ENCODE measurements around the gene PHLDB2. TPM values are rescaled to one million over a fixed set of nuclear protein-coding genes. Genes with fewer than 3 reads are reported as not detected.

Gene PHLDB2
- total and polyA plus RNA-seq, 2 of the 4 experiments (the other 2 are of a cell fraction): 10.6 to 28.7 TPM

DNA sequence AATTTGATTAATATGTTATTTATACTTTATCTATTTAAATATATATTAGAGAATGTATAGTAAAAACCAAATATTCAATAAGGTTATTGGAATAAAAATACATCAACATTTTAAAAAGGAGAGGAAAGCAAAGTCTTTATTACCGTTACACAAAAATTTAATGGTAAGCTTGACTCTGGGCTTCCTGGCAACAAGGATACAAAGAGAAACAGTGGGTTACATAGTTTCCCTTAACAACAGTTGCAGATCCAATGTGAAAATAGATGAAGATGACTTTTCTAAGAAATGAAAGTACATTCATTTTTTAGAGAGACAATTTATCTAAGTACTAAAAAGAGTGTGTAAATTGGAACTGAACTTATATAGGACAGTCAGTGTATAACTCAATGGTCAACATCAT is 6.0 kb upstream of the PHLDB2 start:
- no peaks in the 10 kb centered on the region for H3K27me3 ChIP-seq (ENCODE audit: control insufficient read depth, insufficient read depth, low read length)
- no TSS peak for BruUV-seq (replicated peaks)
- H3K14ac ChIP-seq (replicated peaks; ENCODE audit: low read depth, low read length): no peak overlapping the region
- no peak overlapping the region for H4K5ac ChIP-seq (ENCODE audit: low read depth, low read length)
- H2BK20ac ChIP-seq (ENCODE audit: low read depth, low read length): no peak overlapping the region
- H3K4me3 ChIP-seq (ENCODE audit: insufficient read depth, low read depth, low read length): no peak overlapping the region
- H3K79me1 ChIP-seq (ENCODE audit: low read depth in 1 of 2, low read length in 2 of 2): no peaks in the 10 kb centered on the region
- no peak overlapping the region for H4K91ac ChIP-seq (ENCODE audit: insufficient read depth, low read depth, low read length)
- H2BK5ac ChIP-seq (ENCODE audit: low read depth, low read length, poor library complexity, severe bottlenecking): no peak overlapping the region
- H3K18ac ChIP-seq (ENCODE audit: low read depth, low read length): no peak overlapping the region
- H3K9me1 ChIP-seq (ENCODE audit: insufficient read depth, low read length): no peaks in the 10 kb centered on the region
- no peak overlapping the region for H2AFZ ChIP-seq (replicated peaks; ENCODE audit: low read length, poor library complexity)
- in situ Hi-C loops (cut with MboI; ENCODE audit: low sequenced_read_pairs): loop anchor here (25.0 kb wide), 1 partner anchor 266 kb away; the partner anchor contains the start of gene ZBED2
- H3K36me3 ChIP-seq (ENCODE audit: control insufficient read depth, insufficient read depth, low read length): no peaks in the 10 kb centered on the region
- CTCF ChIA-PET: no interaction called here
- H2AK9ac ChIP-seq (replicated peaks; ENCODE audit: low read depth, low read length, poor library complexity): no peak overlapping the region
- H3K9ac ChIP-seq (ENCODE audit: low read depth, low read length): no peak overlapping the region
- H2AK5ac ChIP-seq (ENCODE audit: low read depth, low read length): no peak overlapping the region; the same call in 1 of the 2 replicates
- no peak overlapping the region for H3K56ac ChIP-seq (ENCODE audit: extremely low read depth, insufficient read depth, low read length)
- no peak overlapping the region for H2BK15ac ChIP-seq (ENCODE audit: low read depth, low read length)
- H4K20me1 ChIP-seq (ENCODE audit: insufficient read depth, low read length): no peaks in the 10 kb centered on the region
- H2BK120ac ChIP-seq (ENCODE audit: low read depth, low read length): no peak overlapping the region
- TF ChIP-seq CHD1 (IDR thresholded peaks at IDR 0.05; ENCODE audit: low read depth, low read length) (no peak), RCOR1 (IDR thresholded peaks at IDR 0.05; ENCODE audit: insufficient replicate concordance, low read length) (no peak), BHLHE40 (IDR thresholded peaks at IDR 0.05; ENCODE audit: low read depth, low read length) (no peak), SMC3 (IDR thresholded peaks at IDR 0.05; ENCODE audit: low read depth, low read length) (no peak), RAD21 (IDR thresholded peaks at IDR 0.05; ENCODE audit: low read length) (no peak), MAZ (IDR thresholded peaks at IDR 0.05; ENCODE audit: borderline replicate concordance, low read depth, low read length) (no peak), MAFK (IDR thresholded peaks at IDR 0.05; ENCODE audit: low read depth, low read length) (no peak), POLR2A (IDR thresholded peaks at IDR 0.05; ENCODE audit: low read depth, low read length) (no peak), RFX5 (IDR thresholded peaks at IDR 0.05; ENCODE audit: low read depth, low read length) (no peak), FOS (IDR thresholded peaks at IDR 0.05; ENCODE audit: low read depth, low read length) (no peak), CEBPB (IDR thresholded peaks at IDR 0.05; ENCODE audit: low read depth, low read length) (no peak), NFE2L2 (IDR thresholded peaks at IDR 0.05; ENCODE audit: low read depth, low read length) (no peak), MXI1 (IDR thresholded peaks at IDR 0.05; ENCODE audit: borderline replicate concordance, low read depth, low read length) (no peak)
- TF ChIP-seq, protein P1, sequence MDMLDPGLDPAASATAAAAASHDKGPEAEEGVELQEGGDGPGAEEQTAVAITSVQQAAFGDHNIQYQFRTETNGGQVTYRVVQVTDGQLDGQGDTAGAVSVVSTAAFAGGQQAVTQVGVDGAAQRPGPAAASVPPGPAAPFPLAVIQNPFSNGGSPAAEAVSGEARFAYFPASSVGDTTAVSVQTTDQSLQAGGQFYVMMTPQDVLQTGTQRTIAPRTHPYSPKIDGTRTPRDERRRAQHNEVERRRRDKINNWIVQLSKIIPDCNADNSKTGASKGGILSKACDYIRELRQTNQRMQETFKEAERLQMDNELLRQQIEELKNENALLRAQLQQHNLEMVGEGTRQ (IDR thresholded peaks at IDR 0.05; ENCODE audit: low read depth, low read length): no peak
- TF ChIP-seq, protein P2, sequence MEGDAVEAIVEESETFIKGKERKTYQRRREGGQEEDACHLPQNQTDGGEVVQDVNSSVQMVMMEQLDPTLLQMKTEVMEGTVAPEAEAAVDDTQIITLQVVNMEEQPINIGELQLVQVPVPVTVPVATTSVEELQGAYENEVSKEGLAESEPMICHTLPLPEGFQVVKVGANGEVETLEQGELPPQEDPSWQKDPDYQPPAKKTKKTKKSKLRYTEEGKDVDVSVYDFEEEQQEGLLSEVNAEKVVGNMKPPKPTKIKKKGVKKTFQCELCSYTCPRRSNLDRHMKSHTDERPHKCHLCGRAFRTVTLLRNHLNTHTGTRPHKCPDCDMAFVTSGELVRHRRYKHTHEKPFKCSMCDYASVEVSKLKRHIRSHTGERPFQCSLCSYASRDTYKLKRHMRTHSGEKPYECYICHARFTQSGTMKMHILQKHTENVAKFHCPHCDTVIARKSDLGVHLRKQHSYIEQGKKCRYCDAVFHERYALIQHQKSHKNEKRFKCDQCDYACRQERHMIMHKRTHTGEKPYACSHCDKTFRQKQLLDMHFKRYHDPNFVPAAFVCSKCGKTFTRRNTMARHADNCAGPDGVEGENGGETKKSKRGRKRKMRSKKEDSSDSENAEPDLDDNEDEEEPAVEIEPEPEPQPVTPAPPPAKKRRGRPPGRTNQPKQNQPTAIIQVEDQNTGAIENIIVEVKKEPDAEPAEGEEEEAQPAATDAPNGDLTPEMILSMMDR (conservative IDR thresholded peaks at IDR 0.05; ENCODE audit: low read depth, low read length): no peak
- TF ChIP-seq, protein P3, sequence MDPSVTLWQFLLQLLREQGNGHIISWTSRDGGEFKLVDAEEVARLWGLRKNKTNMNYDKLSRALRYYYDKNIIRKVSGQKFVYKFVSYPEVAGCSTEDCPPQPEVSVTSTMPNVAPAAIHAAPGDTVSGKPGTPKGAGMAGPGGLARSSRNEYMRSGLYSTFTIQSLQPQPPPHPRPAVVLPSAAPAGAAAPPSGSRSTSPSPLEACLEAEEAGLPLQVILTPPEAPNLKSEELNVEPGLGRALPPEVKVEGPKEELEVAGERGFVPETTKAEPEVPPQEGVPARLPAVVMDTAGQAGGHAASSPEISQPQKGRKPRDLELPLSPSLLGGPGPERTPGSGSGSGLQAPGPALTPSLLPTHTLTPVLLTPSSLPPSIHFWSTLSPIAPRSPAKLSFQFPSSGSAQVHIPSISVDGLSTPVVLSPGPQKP (IDR thresholded peaks at IDR 0.05; ENCODE audit: borderline replicate concordance, low read depth, low read length): no peak
- POLR2A ChIA-PET (ENCODE audit: unreplicated experiment): no interaction called here
- no peak overlapping the region for H3K27ac ChIP-seq (ENCODE audit: insufficient read depth, low read length)
- no CpG with 5 or more reads among the region's 1 CpG for WGBS, 2 experiments (ENCODE audit: extremely low coverage in 2 of 2, insufficient read length in 1 of 2)
- DNase-seq: no peak
- H3K4me2 ChIP-seq (ENCODE audit: low read depth, low read length): no peak overlapping the region
- H3K4ac ChIP-seq (ENCODE audit: low read depth, low read length): no peak overlapping the region
- intact Hi-C loops (cut with micrococcal nuclease): no loop called here
- ATAC-seq (ENCODE audit: low read depth): no peak
- H3K4me1 ChIP-seq (ENCODE audit: control insufficient read depth, insufficient read depth, low read length): peaks cover 5% of the 10 kb centered on the region; the same call in 1 of the 2 replicates
- H4K8ac ChIP-seq (ENCODE audit: low read depth in 2 of 2, low read length in 2 of 2): no peak overlapping the region
- dilution Hi-C loops (cut with HindIII; ENCODE audit: low sequenced_read_pairs, unreplicated experiment): no loop called here
- no peak overlapping the region for H3K23ac ChIP-seq (ENCODE audit: low read depth, low read length)
- H3K9me3 ChIP-seq (ENCODE audit: control insufficient read depth, insufficient read depth, low read length): no peaks in the 10 kb centered on the region

Measured in IMR-90 (cell line).